Measurements from ENCODE around the gene UGT1A5.
"Not testable (repeated sequence)": the region's sequence is repeated elsewhere in the genome, so short reads cannot be mapped to it uniquely, and the experiment has no call there.

Gene UGT1A5

DNA sequence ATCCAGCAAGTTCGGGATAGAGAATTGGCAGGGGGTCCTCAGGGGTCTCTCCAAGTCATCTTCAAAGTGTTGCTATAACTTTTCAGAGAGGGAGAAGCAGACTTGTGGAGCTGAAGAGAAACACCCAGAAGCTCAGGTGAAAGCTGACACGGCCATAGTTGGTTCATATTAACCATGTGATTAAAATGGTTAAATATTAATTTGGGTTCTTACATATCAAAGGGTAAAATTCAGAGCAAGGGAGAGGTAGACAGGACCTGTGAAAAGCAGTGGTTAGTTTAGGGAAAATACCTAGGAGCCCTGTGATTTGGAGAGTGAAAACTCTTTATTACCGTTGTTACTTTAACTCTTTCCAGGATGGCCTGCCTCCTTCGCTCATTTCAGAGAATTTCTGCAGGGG, 20.1 kb upstream of the UGT1A5 start, which contains the start of gene UGT1A6:
UGT1A6 (plus strand) TSS at position 243 of the 400 bp plus-strand sequence; CDS start at position 358, 115 bp downstream.
- DNase-seq (ENCODE audit: insufficient read length, low spot score) = no peak

DNA sequence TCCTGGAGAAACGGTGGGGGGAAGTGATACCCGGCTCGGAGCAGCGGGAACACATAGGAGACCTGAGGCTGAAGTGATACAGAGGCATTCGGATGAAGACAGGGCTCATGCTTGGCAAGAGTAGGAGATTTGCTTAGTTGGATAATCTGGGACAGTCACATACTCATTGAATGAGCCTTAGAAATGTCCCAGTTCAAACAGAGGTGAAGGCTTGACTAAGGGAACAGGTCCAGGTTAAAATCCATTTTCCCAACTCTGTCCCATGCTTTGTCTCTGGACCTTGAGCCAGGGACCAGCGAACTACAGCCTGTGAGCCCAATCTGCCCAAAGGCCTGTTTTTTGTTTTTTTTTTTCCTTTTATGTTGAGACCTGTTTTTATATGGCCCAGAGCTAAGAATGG, 18.7 kb upstream of the UGT1A5 start:
- no peak for DNase-seq (ENCODE audit: insufficient read length, low spot score)
- no peak for FAIRE-seq

More for the DNA sequence above, 20.1 kb upstream of the UGT1A5 start, which contains the start of gene UGT1A6:
- FAIRE-seq = no peak

DNA sequence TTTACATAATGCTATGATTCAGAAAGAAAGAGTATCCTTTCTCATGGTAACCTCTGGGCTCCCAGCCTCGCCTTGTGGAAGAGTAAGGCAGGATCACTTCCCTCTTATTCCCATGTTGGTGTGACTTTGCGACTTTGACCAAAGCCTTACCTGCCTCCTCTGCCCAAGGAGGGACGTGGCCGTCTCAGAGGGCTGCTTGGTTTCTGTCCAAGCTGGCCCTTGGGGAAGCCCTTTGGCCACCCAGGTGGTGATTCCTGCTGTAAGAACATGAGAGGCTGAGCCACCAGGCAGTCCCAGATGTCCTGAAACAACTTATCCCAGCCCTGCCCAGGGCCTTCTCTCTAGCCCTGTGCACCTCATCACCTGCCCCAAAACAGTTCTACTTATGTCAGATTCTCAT, 14.0 kb upstream of the UGT1A5 start:
- DNase-seq (ENCODE audit: insufficient read length, low spot score) (no peak), FAIRE-seq (no peak)

DNA sequence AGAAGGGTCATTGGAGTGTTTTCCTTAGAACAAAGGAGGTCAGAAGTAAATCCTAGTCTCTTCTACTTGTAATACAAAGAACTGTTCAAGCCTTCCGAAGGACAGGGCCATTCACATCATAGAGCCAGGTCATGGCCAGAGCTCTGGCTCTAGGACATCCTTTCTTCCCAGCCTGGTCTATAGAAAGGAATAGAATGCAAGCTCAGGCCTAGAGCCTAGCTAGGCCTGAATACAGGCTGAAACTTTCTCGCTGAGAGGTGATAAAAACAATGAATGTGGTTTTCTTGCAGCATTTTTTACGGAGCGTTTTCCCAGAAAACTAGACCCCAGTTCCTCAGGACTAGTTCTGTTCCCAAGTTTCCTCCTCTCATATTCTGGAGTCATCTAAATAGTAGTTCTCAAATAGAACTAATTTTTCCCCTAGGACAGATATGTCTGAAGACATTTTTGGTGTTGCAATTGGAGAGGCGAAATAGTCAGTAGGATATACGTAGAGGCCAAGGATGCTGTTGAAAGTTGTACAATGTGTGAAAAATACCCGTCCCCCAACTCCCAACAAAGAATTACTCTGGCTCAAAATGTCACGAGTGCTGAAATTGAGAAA, 13.2 kb upstream of the UGT1A5 start:
- DNase-seq (ENCODE audit: insufficient read length, low spot score) (no peak), FAIRE-seq (no peak)

DNA sequence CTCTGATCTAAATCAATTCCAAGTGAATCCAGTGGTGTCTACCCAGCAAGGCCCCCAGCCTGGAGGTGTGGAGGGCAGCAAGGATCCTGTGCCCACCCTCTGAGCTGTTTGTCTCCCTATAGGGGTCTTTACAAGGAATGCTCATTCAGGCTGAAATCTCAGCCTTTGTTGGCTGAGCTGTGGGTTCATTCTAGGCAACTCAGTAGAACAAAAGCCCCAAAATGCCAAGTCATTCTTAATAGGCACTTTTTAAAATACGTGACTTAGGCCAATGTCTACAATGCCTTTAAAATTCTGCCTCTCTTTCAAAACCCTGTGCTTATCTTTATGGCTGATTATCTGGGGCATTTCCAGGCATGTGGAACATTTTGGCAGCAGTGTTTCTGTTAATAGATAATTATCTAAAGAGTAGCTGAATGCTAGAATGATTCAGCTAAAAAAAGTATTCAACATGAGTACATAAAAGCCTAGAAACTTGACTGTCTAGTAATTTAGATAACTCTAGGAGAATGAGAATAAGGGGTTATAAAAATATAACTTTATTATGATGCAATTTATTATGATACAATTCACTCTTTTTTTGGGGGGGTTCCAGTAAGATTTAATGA, 12.6 kb upstream of the UGT1A5 start:
- no peak for DNase-seq (ENCODE audit: insufficient read length, low spot score)
- no peak for FAIRE-seq

DNA sequence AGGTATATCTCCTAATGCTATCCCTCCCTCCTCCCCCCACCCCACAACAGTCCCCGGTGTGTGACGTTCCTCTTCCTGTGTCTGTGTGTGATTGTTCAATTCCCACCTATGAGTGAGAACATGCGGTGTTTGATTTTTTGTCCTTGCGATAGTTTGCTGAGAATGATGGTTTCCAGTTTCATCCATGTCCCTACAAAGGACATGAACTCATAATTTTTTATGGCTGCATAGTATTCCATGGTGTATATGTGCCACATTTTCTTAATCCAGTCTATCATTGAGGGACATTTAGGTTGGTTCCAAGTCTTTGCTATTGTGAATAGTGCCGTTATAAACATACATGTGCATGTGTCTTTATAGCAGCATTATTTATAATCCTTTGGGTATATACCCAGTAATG, 11.9 kb upstream of the UGT1A5 start:
- FAIRE-seq; DNase-seq (ENCODE audit: insufficient read length, low spot score): not testable (repeated sequence)

DNA sequence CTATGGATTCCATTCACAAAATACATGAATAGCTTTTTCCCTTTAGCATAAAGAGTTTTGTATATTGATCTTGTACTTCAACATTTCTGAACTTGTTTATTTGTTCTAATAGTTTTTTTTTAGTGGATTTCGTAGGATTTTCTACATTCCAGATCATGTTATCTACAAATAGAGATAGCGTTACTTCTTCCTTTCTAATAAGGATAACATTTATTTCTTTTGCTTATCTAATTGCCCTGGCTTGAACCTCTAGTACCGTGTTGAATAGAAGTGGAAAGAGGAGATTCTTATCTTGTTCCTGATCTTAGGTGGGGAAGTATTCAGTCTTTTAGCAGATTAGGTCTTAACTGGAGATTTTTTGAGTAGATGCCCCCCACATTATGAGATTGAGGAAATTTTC, 10.5 kb upstream of the UGT1A5 start:
- DNase-seq (ENCODE audit: insufficient read length, low spot score) = no peak
- FAIRE-seq = no peak

DNA sequence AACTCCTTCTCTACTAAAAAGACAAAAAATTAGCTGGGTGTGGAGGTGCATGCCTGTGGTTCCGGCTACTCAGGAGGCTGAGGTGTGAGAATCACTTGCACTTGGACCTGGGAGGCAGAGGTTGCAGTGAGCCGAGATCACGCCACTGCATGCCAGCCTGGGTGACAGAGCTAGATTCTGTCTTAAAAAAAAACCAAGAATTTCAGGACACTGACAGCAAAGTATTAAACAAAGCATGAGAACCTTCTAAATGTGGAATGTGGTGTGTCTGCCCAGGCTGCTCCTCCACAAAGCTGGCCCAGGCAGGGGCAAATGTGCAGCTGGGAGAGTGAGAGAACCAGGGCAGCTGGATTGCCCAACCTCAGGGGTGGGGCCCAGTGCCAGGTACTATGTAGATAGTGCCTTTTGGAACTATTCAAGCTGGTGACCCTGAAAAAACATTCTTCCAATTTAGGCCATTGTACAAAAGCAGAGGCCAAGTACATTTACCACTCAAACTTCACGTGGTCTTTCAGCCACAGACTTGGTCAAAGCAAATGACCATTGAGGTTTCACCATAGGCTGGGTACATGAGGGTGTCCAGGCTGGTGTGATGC, 6.7 kb upstream of the UGT1A5 start:
- FAIRE-seq (no peak), DNase-seq (ENCODE audit: insufficient read length, low spot score) (no peak)

DNA sequence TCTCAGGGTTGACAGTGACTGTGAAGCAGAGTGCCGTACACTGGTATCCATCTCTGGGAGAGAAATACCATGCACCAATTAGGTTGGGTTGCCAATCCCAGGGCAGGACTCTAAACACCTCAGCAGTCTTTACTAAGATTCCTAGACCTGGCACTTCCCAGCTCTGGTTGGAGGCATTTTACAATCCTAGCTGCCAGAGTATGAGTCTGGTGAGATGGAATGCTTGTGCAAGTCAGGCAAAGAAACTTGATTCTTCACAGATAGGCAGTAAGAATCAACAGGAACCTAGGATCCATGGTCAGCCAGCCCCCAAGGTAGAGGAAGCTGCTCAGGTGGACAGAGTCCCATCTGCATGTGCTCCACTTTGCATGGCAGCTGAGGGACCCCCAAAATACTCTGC, 6.0 kb upstream of the UGT1A5 start:
- DNase-seq (ENCODE audit: insufficient read length, low spot score) = no peak
- FAIRE-seq = no peak

DNA sequence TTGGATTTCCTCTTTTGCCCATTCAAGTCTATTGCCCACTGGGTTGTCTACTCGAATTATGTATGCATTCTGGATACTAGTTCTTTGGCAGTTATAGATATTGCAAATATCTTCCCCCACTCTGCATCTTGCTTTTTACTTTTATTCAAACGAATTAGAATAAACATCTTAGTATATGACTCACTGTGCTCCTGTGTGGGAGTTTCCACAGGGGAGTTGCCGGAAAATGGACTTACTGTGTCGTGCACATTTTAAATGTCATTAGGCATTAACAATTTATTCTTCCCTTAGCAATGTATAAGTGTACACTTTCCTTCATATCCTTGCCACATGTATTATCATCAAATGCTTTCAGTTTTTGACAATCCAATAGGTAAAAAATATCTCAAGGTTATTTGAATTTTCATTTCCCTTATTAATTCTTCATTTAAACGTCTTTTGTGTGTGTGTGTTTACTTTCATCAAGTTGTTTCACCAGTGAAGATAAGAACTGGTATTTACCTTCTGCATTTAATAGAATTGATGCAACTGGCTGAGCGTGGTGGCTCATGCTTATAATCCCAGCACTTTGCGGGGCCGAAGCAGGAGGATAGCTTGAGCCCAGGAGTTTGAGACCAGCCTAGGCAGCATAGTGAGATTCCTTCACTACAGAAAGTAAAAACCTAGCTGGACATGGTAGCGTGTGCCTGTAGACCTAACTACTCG, 4.6 kb upstream of the UGT1A5 start:
- DNase-seq (ENCODE audit: insufficient read length, low spot score) (no peak), FAIRE-seq (no peak)

DNA sequence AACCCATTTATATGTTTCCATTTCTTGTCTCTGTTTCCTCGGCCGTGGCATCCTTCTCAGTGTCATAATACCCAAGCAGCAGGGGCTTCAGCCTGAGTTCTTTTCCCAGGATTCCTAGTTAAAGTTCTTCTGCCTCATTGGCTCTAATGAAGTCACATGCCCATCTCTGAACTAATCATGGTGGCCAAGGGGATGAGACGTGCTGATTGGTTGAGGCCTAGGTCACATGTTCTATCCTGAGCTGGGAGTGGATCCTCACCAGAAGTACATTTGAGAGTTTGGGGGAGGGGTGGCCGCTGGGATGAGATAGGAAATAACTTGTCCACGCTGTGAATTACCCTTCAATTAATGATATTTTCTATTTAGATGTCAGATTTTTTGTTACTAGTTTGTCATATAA, 3.8 kb upstream of the UGT1A5 start:
- FAIRE-seq (no peak), DNase-seq (ENCODE audit: insufficient read length, low spot score) (no peak)

DNA sequence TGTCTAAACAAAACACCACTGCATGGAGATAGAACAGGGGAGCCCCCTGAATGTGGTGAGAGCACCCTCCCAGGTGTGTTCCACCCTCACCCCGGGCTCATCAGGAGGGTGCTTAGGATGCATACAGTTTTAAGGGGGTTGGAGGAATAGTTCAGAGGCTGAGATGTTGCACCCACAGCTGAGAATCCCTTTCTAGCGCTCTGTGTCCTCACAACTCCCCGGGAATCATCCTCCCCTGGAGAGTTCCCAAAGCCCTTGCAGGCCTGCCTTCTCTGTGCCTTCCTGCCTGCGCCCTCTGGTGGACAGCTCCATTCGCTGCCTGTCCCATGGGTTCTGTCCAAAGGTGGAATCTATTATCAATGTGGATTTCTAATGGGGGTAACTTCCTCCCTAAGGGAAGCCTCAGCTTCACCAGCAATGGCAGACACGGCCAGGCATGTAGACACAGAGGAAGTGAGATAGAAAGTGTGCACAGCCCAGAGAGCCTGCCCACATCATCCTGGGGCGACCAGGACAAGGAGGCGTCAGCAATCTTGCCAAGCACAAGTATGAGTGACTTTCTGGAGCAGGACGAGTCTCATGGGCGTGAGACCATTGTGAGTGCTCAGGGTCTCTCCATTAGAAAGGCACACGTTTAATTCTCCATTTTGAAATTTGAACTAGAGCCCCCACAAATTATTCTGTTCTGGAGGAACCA, 1.2 kb upstream of the UGT1A5 start:
- FAIRE-seq (peak; percentile 75), DNase-seq (ENCODE audit: insufficient read length, low spot score) (peak; percentile 69)

DNA sequence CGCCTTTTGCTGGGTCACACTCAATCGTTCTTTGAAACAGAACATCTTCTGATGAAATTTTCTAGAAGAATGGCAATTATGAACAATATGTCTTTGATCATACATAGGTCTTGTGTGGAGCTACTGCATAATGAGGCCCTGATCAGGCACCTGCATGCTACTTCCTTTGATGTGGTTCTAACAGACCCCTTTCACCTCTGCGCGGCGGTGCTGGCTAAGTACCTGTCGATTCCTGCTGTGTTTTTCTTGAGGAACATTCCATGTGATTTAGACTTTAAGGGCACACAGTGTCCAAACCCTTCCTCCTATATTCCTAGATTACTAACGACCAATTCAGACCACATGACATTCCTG, 532 bp downstream of the UGT1A5 start:
- FAIRE-seq (no peak), DNase-seq (ENCODE audit: insufficient read length, low spot score) (no peak)

DNA sequence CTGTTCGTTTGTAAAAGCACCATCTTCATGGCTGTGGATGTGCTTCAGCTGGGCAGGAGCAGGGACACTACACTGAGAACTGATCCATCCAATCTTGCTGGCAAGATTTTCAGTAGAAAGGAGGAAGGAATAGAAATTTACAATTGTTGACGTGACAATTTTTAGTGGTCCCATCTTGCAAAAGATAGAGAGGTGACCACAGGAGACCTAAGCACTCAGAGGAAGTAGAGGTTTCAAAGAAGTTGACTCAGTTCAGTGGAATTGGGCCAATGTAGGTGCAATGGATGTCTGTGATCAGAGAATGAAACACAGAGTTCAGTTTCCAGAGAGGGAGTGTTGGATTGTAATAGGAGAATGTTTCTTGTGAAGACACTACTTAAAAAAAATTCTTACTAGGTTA, 1.4 kb downstream of the UGT1A5 start:
- no peak for DNase-seq (ENCODE audit: insufficient read length, low spot score)
- FAIRE-seq = no peak

DNA sequence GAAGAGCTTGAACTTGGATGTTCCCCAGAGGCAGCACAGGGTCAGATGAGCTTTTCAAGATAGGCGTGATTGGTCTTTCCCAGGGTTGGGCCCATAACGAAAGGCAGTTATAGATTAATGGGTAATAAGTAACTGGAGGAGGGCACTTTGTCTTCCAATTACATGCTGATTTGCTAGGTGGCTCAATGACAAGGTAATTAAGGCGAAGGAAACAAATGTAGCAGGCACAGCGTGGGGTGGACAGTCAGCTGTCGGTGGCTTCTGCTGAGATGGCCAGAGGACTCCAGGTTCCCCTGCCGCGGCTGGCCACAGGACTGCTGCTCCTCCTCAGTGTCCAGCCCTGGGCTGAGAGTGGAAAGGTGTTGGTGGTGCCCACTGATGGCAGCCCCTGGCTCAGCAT, 5.8 kb downstream of the UGT1A5 start, which contains the start of gene UGT1A4:
UGT1A4 (plus strand) TSS at position 185 of the 400 bp plus-strand sequence; CDS start at position 270, 85 bp downstream.
- DNase-seq (ENCODE audit: insufficient read length, low spot score) = no peak
- no peak for FAIRE-seq

DNA sequence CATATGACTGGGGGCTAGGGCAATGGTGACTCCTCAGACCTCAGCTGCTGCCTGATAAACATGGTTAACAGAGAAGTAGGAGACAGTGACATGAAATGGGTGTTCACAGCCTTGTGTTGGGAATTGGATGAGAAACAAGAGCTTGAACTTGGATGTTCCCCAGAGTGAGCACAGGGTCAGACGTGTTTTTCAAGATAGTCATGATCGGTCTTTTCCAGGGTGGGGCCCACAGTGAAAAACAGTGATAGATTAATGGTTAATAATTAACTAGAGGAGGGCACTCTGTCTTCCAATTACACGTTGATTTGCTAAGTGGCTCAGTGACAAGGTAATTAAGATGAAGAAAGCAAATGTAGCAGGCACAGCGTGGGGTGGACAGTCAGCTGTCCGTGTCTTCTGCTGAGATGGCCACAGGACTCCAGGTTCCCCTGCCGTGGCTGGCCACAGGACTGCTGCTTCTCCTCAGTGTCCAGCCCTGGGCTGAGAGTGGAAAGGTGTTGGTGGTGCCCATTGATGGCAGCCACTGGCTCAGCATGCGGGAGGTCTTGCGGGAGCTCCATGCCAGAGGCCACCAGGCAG, 16.1 kb downstream of the UGT1A5 start, which contains the start of gene UGT1A3:
UGT1A3 (plus strand) TSS at position 320 of the 579 bp plus-strand sequence; CDS start at position 405, 85 bp downstream.
- FAIRE-seq (no peak), DNase-seq (ENCODE audit: insufficient read length, low spot score) (no peak)

DNA sequence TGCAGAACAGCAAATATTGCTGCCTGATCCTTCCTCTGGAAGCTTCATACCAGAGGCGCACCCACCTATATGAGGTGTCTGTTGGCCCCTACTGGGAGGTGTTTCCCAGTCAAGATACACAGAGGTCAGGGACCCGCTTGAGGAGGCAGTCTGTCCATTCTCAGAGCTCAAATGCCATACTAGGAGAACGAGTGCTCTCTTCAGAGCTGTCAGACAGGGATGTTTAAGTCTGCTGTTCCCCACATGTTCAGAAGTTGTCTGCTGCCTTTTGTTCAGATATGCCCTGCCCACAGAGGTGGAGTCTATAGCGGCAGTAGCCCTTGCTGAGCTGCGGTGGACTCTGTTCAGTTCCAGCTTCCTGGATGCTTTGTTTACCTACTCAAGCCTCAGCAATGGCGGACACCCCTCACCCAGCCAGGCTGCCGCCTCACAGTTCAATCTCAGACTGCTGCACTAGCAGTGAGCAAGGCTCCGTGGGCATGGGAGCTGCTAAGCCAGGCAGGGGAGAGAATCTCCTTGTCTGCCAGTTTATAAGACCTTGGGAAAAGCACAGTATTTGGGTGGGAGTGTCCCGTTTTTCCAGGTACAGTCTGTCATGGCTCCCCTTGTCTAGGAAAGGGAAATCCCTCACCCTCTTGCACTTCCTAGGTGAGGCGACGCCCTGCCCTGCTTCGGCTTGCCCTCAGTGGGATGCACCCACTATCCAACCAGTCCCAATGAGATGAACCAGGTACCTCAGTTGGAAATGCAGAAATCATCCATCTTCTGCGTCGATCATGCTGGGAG, 24.4 kb downstream of the UGT1A5 start:
- peak; percentile 38 for FAIRE-seq
- not testable (repeated sequence) for DNase-seq (ENCODE audit: insufficient read length, low spot score)

DNA sequence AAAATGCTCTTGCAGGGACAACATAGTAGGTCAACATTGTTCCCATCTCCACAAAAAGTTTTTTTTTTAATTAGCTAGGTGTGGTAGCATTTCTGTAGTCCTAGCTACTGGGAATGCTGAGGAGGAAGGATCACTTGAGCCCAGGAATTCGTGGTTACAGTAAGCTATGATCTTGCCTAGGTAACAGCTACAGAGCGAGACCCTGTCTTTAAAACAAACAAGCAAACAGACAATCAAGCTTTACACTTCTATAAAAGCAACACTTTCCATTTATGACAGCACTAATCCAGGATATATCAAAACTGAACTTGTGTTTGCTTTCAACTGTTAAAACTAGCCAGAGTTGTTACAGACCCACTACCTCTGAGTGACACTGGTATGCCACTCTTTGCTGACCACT, 28.2 kb downstream of the UGT1A5 start:
- FAIRE-seq = no peak
- no peak for DNase-seq (ENCODE audit: insufficient read length, low spot score)

DNA sequence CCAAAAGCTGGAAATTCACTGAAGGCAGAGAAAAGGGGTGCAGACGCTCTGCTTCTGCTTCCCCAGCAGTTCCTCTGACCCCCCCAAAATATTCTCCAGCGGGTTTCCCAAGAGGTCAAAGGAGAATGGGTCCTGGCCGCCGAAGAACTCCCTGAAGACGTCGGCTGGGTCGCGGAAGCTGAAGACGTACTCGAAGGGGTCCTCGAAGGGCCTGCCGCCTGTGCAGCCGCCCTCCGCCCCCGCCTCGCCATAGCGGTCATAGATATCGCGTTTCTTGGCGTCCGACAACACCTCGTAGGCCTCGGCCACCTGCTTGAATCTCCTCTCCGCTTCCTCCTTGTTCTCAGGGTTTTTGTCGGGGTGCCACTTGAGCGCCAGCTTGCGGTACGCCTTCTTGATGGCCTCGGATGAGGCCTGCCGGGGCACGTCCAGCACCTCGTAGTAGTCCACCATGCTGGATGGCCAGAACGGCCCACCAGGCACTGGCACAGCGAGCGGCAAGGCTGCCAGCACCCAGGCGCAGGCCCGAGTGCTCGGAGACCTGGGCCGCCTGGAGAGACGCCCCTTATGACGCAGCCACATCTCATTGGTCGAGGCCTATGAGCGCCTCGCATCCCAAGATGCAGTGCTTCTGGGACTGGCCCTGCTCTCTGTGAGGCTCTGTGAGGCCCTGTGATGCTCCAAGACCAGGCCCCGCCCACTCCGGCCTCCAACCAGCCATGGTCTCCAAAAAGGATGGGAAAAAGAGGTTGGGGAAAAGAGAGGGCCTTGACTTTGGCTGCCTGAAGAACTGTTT, 31.0 kb downstream of the UGT1A5 start:
- DNase-seq (ENCODE audit: insufficient read length, low spot score) (no peak), FAIRE-seq (no peak)

Data from HTR-8/SVneo (cell line).